ENCODE data around the gene NCBP3. TPM values are rescaled to one million over a fixed set of nuclear protein-coding genes. Genes with fewer than 3 reads are reported as not detected.
"Not testable (repeated sequence)": the region's sequence is repeated elsewhere in the genome, so short reads cannot be mapped to it uniquely, and the experiment has no call there.

Gene NCBP3
- total RNA-seq, 1 donor from 2014 or later = 25.3 TPM

GRCh38 chr17:3851461-3852100, 5.5 kb upstream of the NCBP3 start:
- no peak for DNase-seq (ENCODE audit: extremely low read depth, low read depth, low spot score)

GRCh38 chr17:3848229-3848835, 2.3 kb upstream of the NCBP3 start:
- no peak for DNase-seq (ENCODE audit: extremely low read depth, low read depth, low spot score)

- DNase-seq (ENCODE audit: extremely low read depth, low read depth, low spot score) = no peak
Observed at GRCh38 chr17:3847165-3847670, 1.2 kb upstream of the NCBP3 start.

GRCh38 chr17:3846437-3847164, 555 bp upstream of the NCBP3 start:
- DNase-seq (ENCODE audit: extremely low read depth, low read depth, low spot score) = no peak

GRCh38 chr17:3845291-3845620, 790 bp downstream of the NCBP3 start:
- no peak for DNase-seq (ENCODE audit: extremely low read depth, low read depth, low spot score)

- not testable (repeated sequence) for DNase-seq (ENCODE audit: extremely low read depth, low read depth, low spot score)
Observed at GRCh38 chr17:3844556-3844955, 1.5 kb downstream of the NCBP3 start.

- no peak for DNase-seq (ENCODE audit: extremely low read depth, low read depth, low spot score)
Observed at GRCh38 chr17:3843935-3844516, 2.0 kb downstream of the NCBP3 start.

- DNase-seq (ENCODE audit: extremely low read depth, low read depth, low spot score) = no peak
Observed at GRCh38 chr17:3838206-3838605, 7.8 kb downstream of the NCBP3 start.

GRCh38 chr17:3836551-3836950, 9.5 kb downstream of the NCBP3 start:
- DNase-seq (ENCODE audit: extremely low read depth, low read depth, low spot score) = no peak

- DNase-seq (ENCODE audit: extremely low read depth, low read depth, low spot score) = no peak
Observed at GRCh38 chr17:3835410-3836229, 10.4 kb downstream of the NCBP3 start.

GRCh38 chr17:3834811-3835210, 11.2 kb downstream of the NCBP3 start:
- DNase-seq (ENCODE audit: extremely low read depth, low read depth, low spot score) = no peak

GRCh38 chr17:3828852-3829232, 17.2 kb downstream of the NCBP3 start:
- DNase-seq (ENCODE audit: extremely low read depth, low read depth, low spot score) = no peak

- no peak for DNase-seq (ENCODE audit: extremely low read depth, low read depth, low spot score)
Observed at GRCh38 chr17:3828151-3828851, 17.7 kb downstream of the NCBP3 start.

GRCh38 chr17:3827124-3827773, 18.8 kb downstream of the NCBP3 start:
- peak; percentile 52 for DNase-seq (ENCODE audit: extremely low read depth, low read depth, low spot score)

- DNase-seq (ENCODE audit: extremely low read depth, low read depth, low spot score) = no peak
Observed at GRCh38 chr17:3826191-3826590, 19.9 kb downstream of the NCBP3 start.

GRCh38 chr17:3821101-3821500, 24.9 kb downstream of the NCBP3 start:
- DNase-seq (ENCODE audit: extremely low read depth, low read depth, low spot score) = no peak

GRCh38 chr17:3818786-3819185, 27.3 kb downstream of the NCBP3 start:
- peak; percentile 23 for DNase-seq (ENCODE audit: extremely low read depth, low read depth, low spot score)

- DNase-seq (ENCODE audit: extremely low read depth, low read depth, low spot score) = no peak
Observed at GRCh38 chr17:3817851-3818605, 28.0 kb downstream of the NCBP3 start.

- DNase-seq (ENCODE audit: extremely low read depth, low read depth, low spot score) = no peak
Observed at GRCh38 chr17:3815925-3816324, 30.1 kb downstream of the NCBP3 start.

Measured in glomerular endothelial cell (primary cell).